Natural killer cell (primary cell): Measurements from ENCODE around the gene PITPNM3. TPM values are rescaled to one million over a fixed set of nuclear protein-coding genes. Genes with fewer than 3 reads are reported as not detected.

Experiments used
- ATAC-seq, 3 donors: fragments of 150-1000 bp in 2 of 3; fragments of 200-7000 bp in 1 of 3; cut with Tn5 transposase; 1 replicate in 1 of 3; 2 replicates in 2 of 3; pipeline ENCODE4 v1.10.0; 2021; ENCODE audit warnings: mild to moderate bottlenecking in 2 of 3, moderate library complexity in 2 of 3
- DNase-seq, 2 donors: peaks; one replicate each; pipeline versions ENCODE4 v3.0.0 to v3.0.0-alpha.2; 2013 to 2021; ENCODE audit warnings: mixed read lengths in 1 of 2
- H3K27ac ChIP-seq: one replicate; pipeline ENCODE4 v1.5.1; 2013; ENCODE audit warnings: mild to moderate bottlenecking, low read length
- H3K27me3 ChIP-seq: one replicate; pipeline ENCODE4 v1.6.1; 2013; ENCODE audit warnings: low read length; ENCODE audit not compliant: control insufficient read depth, insufficient read depth
- H3K36me3 ChIP-seq: one replicate; pipeline ENCODE4 v1.6.1; 2013; ENCODE audit warnings: low read length; ENCODE audit not compliant: control insufficient read depth, insufficient read depth
- H3K4me1 ChIP-seq: one replicate; pipeline ENCODE4 v1.6.1; 2013; ENCODE audit warnings: low read length; ENCODE audit not compliant: control insufficient read depth, insufficient read depth
- H3K4me3 ChIP-seq: one replicate; pipeline ENCODE4 v1.5.1; 2013; ENCODE audit warnings: low read length
- H3K9me3 ChIP-seq: one replicate; pipeline ENCODE4 v1.6.1; 2013; ENCODE audit warnings: low read length; ENCODE audit not compliant: control insufficient read depth, insufficient read depth
- H3K27ac Mint-ChIP-seq, 2 donors: one replicate each; pipeline ENCODE4 v1.8.0; 2022; ENCODE audit warnings: mild to moderate bottlenecking in 2 of 2, mixed read lengths in 2 of 2, moderate library complexity in 1 of 2
- H3K27me3 Mint-ChIP-seq, 2 donors: one replicate each; pipeline ENCODE4 v1.8.0; 2022; ENCODE audit warnings: low read depth in 2 of 2, mixed read lengths in 2 of 2
- H3K36me3 Mint-ChIP-seq: one replicate; pipeline ENCODE4 v1.8.0; 2022; ENCODE audit warnings: mixed read lengths
- H3K4me1 Mint-ChIP-seq, 2 donors: one replicate each; pipeline ENCODE4 v1.8.0; 2022; ENCODE audit warnings: mixed read lengths in 2 of 2
- H3K4me3 Mint-ChIP-seq: one replicate; pipeline ENCODE4 v1.8.0; 2022; ENCODE audit warnings: mild to moderate bottlenecking, moderate library complexity, mixed read lengths
- H3K9me3 Mint-ChIP-seq, 2 donors: one replicate each; pipeline ENCODE4 v1.8.0; 2022; ENCODE audit warnings: mixed read lengths in 2 of 2
- WGBS: methylation state at CpG from one replicate; pipeline ENCODE4 v1.1.7; 2013; ENCODE audit warnings: missing lambda C conversion rate; ENCODE audit not compliant: insufficient coverage; 5-methylcytosine and 5-hydroxymethylcytosine counted together
- intact Hi-C: fragments of 100-400 bp; cut with micrococcal nuclease; formaldehyde crosslinking; loops from one replicate; pipeline ENCODE4 v1.14.2; 2022
- total RNA-seq, 4 donors: library from RNA; stranded (reverse); fragments of 120-200 nt in 1 of 4; gene quantifications; one replicate each; pipeline versions ENCODE4 v1.2.3 to v1.2.4, GENCODE V29; 2013 to 2022
- TF ChIP-seq, protein P1 (sequence below): fragments of 200-600 bp; IDR thresholded peaks from one replicate; pipeline ENCODE4 v1.8.0; 2022; ENCODE audit warnings: antibody characterized with exemption

Gene PITPNM3
- total RNA-seq, 3 donors from 2014 or later (not counting 1 experiment from before 2014, with no cell fraction given) = 0.42 to 0.75 (median 0.50) TPM

DNA sequence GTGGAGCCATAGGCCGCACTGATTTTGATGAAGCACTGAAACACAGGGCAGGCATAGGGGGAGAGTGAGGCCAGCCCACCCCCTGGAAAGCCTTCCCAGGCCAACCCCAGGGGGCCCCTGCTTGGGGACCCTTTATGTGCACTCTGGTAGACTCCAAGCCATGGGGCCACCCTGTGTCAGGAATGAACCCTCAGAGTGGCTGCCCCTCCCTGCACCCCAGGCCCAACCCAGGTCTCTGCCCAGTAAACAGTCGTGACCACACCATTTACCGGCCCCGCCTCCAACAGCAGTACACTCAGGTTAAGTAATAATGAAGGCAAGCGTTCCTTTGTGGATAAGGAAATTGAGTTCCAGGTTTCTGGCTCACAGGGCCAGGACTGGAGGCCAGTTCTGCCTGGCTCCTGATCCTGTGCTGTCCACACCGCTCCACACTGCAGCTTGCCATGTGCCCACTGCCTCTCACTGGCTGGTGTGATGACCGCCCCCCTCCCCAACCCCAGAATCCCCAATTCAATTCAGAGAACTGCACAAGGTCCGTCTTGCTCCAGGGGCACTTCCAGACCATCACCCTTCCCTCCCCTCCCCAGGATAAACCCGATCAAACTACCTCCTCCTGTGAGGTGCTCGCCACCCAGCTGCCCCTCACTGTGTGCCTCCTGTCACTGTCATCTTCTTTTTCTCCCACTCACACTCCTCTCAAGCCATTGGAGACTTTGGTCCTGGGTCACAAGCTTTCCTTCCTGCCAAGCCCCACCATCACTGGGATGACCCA lies 98.5 kb downstream of the PITPNM3 start:
- Mint-ChIP-seq H3K9me3 (no peaks in the 10 kb centered on the region), H3K4me3 (no peak overlapping the region), H3K4me1 (peaks cover 16 to 28% of the 10 kb centered on the region in 2 donors), H3K27me3 (peaks cover 0 to 6% of the 10 kb centered on the region in 2 donors), H3K36me3 (no peaks in the 10 kb centered on the region), H3K27ac (no peak overlapping the region)
- Histone ChIP-seq H3K9me3 (no peaks in the 10 kb centered on the region), H3K4me3 (no peak overlapping the region), H3K36me3 (no peaks in the 10 kb centered on the region), H3K4me1 (peaks cover 14% of the 10 kb centered on the region), H3K27me3 (no peaks in the 10 kb centered on the region), H3K27ac (no peak overlapping the region)
- DNase-seq (no peak), ATAC-seq (no peak)
- intact Hi-C loops = no loop called here
- WGBS = 93% methylated on average over 10 of the region's 10 CpGs
- TF ChIP-seq, protein P1, sequence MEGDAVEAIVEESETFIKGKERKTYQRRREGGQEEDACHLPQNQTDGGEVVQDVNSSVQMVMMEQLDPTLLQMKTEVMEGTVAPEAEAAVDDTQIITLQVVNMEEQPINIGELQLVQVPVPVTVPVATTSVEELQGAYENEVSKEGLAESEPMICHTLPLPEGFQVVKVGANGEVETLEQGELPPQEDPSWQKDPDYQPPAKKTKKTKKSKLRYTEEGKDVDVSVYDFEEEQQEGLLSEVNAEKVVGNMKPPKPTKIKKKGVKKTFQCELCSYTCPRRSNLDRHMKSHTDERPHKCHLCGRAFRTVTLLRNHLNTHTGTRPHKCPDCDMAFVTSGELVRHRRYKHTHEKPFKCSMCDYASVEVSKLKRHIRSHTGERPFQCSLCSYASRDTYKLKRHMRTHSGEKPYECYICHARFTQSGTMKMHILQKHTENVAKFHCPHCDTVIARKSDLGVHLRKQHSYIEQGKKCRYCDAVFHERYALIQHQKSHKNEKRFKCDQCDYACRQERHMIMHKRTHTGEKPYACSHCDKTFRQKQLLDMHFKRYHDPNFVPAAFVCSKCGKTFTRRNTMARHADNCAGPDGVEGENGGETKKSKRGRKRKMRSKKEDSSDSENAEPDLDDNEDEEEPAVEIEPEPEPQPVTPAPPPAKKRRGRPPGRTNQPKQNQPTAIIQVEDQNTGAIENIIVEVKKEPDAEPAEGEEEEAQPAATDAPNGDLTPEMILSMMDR = no peak

DNA sequence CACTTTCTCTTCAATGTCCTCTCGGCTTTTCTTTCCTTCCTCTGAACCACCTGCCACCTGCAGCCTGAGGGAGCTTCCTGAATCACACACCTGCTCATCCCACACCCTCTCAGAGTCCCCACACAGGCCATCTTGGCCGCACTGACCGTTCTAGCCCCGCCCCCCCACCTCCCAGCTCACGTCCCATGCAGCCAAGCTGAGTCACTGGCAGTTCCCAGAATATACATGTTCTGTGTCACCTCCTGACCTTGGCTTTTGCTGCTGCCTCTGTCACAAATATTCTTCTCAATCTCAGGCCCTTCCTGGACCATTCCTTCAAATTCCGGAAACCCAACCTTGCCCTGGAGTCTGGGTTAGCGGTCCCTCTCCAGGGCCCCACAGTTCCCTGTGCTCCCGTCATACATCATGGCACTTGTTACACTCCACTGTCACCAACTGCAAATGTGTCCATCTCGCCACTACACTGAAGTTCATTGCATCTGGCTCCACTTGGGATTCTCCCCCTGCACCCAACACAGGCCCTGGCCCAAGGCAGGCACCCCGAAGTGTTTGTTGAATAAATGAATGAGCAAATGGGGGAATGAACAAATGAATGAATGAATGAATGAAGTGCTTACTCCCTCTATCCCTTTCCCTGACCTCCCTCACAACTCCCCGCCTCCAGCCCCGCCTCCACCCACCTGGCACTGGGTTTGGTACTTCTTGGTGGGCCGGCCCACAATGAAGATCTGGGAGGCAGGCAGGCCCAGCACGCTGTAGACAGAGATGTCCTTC lies 99.3 kb downstream of the PITPNM3 start:
- no peak for DNase-seq
- no peak for ATAC-seq
- Mint-ChIP-seq H3K9me3 (no peaks in the 10 kb centered on the region), H3K4me1 (peaks cover 16 to 28% of the 10 kb centered on the region in 2 donors), H3K27me3 (peaks cover 0 to 6% of the 10 kb centered on the region in 2 donors), H3K4me3 (peak overlapping the region; percentile 64), H3K27ac (peak overlapping the region in 1 of 2 donors; percentile 23), H3K36me3 (no peaks in the 10 kb centered on the region)
- intact Hi-C loops = no loop called here
- WGBS = 80% methylated on average over 13 of the region's 14 CpGs
- H3K4me3 ChIP-seq = no peak overlapping the region
- TF ChIP-seq, protein P1 = no peak
- H3K27ac ChIP-seq = no peak overlapping the region
- peaks cover 14% of the 10 kb centered on the region for H3K4me1 ChIP-seq
- H3K9me3 ChIP-seq = no peaks in the 10 kb centered on the region
- no peaks in the 10 kb centered on the region for H3K36me3 ChIP-seq
- no peaks in the 10 kb centered on the region for H3K27me3 ChIP-seq

DNA sequence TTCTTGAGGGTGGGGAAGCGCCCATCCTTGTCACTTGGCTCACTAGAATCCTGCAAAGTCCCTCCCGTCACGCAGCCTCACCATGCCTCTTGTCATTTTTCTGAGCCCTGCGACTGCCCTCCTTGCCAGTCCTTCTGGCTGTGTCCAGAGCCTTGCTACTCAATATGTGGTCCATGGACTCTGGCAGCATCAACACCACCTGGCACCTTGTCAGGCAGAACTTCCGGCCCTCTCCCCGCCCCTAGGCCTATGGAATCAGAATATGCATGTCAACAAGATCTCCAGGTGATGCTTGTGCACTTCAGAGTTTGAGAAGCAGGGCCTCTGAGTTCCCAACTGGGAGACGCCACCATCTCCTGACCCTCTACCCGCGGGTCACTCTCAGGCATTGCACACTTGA lies 100.0 kb downstream of the PITPNM3 start:
- H3K4me1 ChIP-seq = peaks cover 14% of the 10 kb centered on the region
- no peaks in the 10 kb centered on the region for H3K36me3 Mint-ChIP-seq
- no peak overlapping the region for H3K27ac ChIP-seq
- H3K27me3 ChIP-seq = no peaks in the 10 kb centered on the region
- WGBS = 92% methylated on average over 9 of the region's 9 CpGs
- ATAC-seq (no peak), DNase-seq (no peak)
- H3K27ac Mint-ChIP-seq = peak overlapping the region in 1 of 2 donors; percentile 23
- H3K36me3 ChIP-seq = no peaks in the 10 kb centered on the region
- no peaks in the 10 kb centered on the region for H3K9me3 ChIP-seq
- TF ChIP-seq, protein P1 = no peak
- no peaks in the 10 kb centered on the region for H3K9me3 Mint-ChIP-seq
- intact Hi-C loops = no loop called here
- peak overlapping the region; percentile 60 for H3K4me3 Mint-ChIP-seq
- H3K4me3 ChIP-seq = no peak overlapping the region
- H3K4me1 Mint-ChIP-seq = peaks cover 20 to 32% of the 10 kb centered on the region in 2 donors
- H3K27me3 Mint-ChIP-seq = peaks cover 0 to 6% of the 10 kb centered on the region in 2 donors
